Esophagus squamous epithelium (tissue), 5 donors: ENCODE results near the gene ELOVL6. TPM values are rescaled to one million over a fixed set of nuclear protein-coding genes. Genes with fewer than 3 reads are reported as not detected.

Experiments
- DNase-seq: peaks from one replicate; lab custom pipeline; 2025; lab: John Stamatoyannopoulos, UW
- H3K27ac ChIP-seq, 4 donors: fragments of 200-600 bp; sonication (generic); one replicate each; pipeline ENCODE4 v1.5.1; 2016 to 2019; ENCODE audit warnings: mild to moderate bottlenecking in 1 of 4
- H3K27me3 ChIP-seq, 4 donors: fragments of 200-600 bp; sonication (generic); 1 replicate in 3 of 4; 2 replicates in 1 of 4; pipeline versions ENCODE4 v1.5.1 to v1.6.0; 2017 to 2021; ENCODE audit warnings: antibody characterized with exemption in 1 of 4
- H3K36me3 ChIP-seq, 3 donors: fragments of 200-600 bp; sonication (generic); one replicate each; pipeline ENCODE4 v1.5.1; 2016 to 2019
- H3K4me1 ChIP-seq, 3 donors: fragments of 200-600 bp; sonication (generic); one replicate each; pipeline ENCODE4 v1.5.1; 2017 to 2019
- H3K4me3 ChIP-seq, 4 donors: fragments of 200-600 bp; sonication (generic); 1 replicate in 3 of 4; 2 replicates in 1 of 4; pipeline ENCODE4 v1.5.1; 2016 to 2019; ENCODE audit warnings: mild to moderate bottlenecking in 2 of 4, moderate library complexity in 1 of 4
- H3K9me3 ChIP-seq, 3 donors: fragments of 200-600 bp; sonication (generic); one replicate each; pipeline ENCODE4 v1.5.1; 2016 to 2019
- CTCF ChIP-seq, 6 experiments: fragments of 450-650 bp in 4 of 6; fragments of 200-600 bp in 2 of 6; sonication (generic) in 2 of 6; IDR thresholded peaks; one replicate each; pipeline ENCODE4 v1.5.1; 2016 to 2019; ENCODE audit warnings: antibody characterized with exemption in 6 of 6, mild to moderate bottlenecking in 4 of 6, moderate library complexity in 4 of 6
- POLR2A ChIP-seq, 4 donors: fragments of 450-650 bp; IDR thresholded peaks; one replicate each; pipeline ENCODE4 v1.6.1; 2017; ENCODE audit warnings: antibody characterized with exemption in 4 of 4, mild to moderate bottlenecking in 4 of 4, moderate library complexity in 3 of 4
- WGBS, 2 donors: methylation state at CpG; one replicate each; pipeline ENCODE4 v1.1.5; 2018; 5-methylcytosine and 5-hydroxymethylcytosine counted together
- intact Hi-C: fragments of 100-400 bp; cut with DNase I; formaldehyde crosslinking; loops from one replicate; pipeline ENCODE4 v1.15.0; 2022
- total RNA-seq, 4 donors: library from RNA; depleted of rRNA; stranded (reverse); fragments of >200 nt; gene quantifications; one replicate each; pipeline ENCODE4 v1.1.0, GENCODE V29; 2016
- donor health status: DM: yes; HTN: yes; CAD: no.

ELOVL6 gene
- total RNA-seq, 4 donors from 2014 or later: 13.0 to 39.5 (median 19.4) TPM

- TF ChIP-seq POLR2A (IDR thresholded peaks at IDR 0.05) (no peak), CTCF (IDR thresholded peaks at IDR 0.05) (no peak)
- 77 to 79% methylated on average over 3 of the region's 3 CpGs for WGBS, 2 donors
- no peak for DNase-seq
- intact Hi-C loops: no loop called here
- H3K27me3 ChIP-seq: no peaks in the 10 kb centered on the region
- H3K36me3 ChIP-seq: no peaks in the 10 kb centered on the region
- peaks cover 0 to 19% (median 3%) of the 10 kb centered on the region in 3 donors for H3K4me1 ChIP-seq
- H3K9me3 ChIP-seq: no peaks in the 10 kb centered on the region
- no peak overlapping the region for H3K27ac ChIP-seq
- no peak overlapping the region for H3K4me3 ChIP-seq
These were observed 3.6 kb upstream of the ELOVL6 start for GRCh38 chr4:110202024-110202423.

- Histone ChIP-seq H3K36me3 (no peaks in the 10 kb centered on the region), H3K27me3 (no peaks in the 10 kb centered on the region), H3K4me1 (peaks cover 0 to 19% (median 3%) of the 10 kb centered on the region in 3 donors), H3K4me3 (no peak overlapping the region), H3K27ac (no peak overlapping the region), H3K9me3 (no peaks in the 10 kb centered on the region)
- no peak for TF ChIP-seq CTCF (IDR thresholded peaks at IDR 0.05)
- TF ChIP-seq POLR2A (IDR thresholded peaks at IDR 0.05): no peak
- DNase-seq: no peak
- 46 to 55% methylated on average over 2 of the region's 2 CpGs for WGBS, 2 donors
- intact Hi-C loops: no loop called here
These were observed 3.1 kb upstream of the ELOVL6 start for GRCh38 chr4:110201502-110201901.

GRCh38 chr4:110200689-110201088, 2.3 kb upstream of the ELOVL6 start:
- H3K36me3 ChIP-seq: no peaks in the 10 kb centered on the region
- TF ChIP-seq POLR2A (IDR thresholded peaks at IDR 0.05) (no peak), CTCF (IDR thresholded peaks at IDR 0.05) (no peak)
- peaks cover 0 to 24% (median 3%) of the 10 kb centered on the region in 3 donors for H3K4me1 ChIP-seq
- H3K27me3 ChIP-seq: no peaks in the 10 kb centered on the region
- intact Hi-C loops: no loop called here
- H3K9me3 ChIP-seq: no peaks in the 10 kb centered on the region
- no peak overlapping the region for H3K27ac ChIP-seq
- no peak overlapping the region for H3K4me3 ChIP-seq
- WGBS, 2 donors: 78 to 90% methylated on average over 2 of the region's 2 CpGs
- no peak for DNase-seq

GRCh38 chr4:110198049-110198434, 373 bp downstream of the ELOVL6 start:
- Histone ChIP-seq H3K27me3 (no peaks in the 10 kb centered on the region), H3K4me1 (peaks cover 0 to 44% (median 3%) of the 10 kb centered on the region in 3 donors), H3K4me3 (peak overlapping the region; percentile 69 to 97 (median 80)), H3K9me3 (no peaks in the 10 kb centered on the region), H3K27ac (peak overlapping the region; percentile 87 to 97 (median 92)), H3K36me3 (no peaks in the 10 kb centered on the region)
- no peak for DNase-seq
- WGBS, 2 donors: 0% methylated on average over 15 to 17 of the region's 24 CpGs
- TF ChIP-seq CTCF (IDR thresholded peaks at IDR 0.05) (no peak), POLR2A (IDR thresholded peaks at IDR 0.05) (no peak)
- intact Hi-C loops: no loop called here

- WGBS, 2 donors: 0 to 1% methylated on average over 20 to 24 of the region's 26 CpGs
- H3K27me3 ChIP-seq: no peaks in the 10 kb centered on the region
- no peak for TF ChIP-seq CTCF (IDR thresholded peaks at IDR 0.05)
- TF ChIP-seq POLR2A (IDR thresholded peaks at IDR 0.05): no peak
- peak overlapping the region; percentile 87 to 97 (median 92) for H3K27ac ChIP-seq
- no peaks in the 10 kb centered on the region for H3K9me3 ChIP-seq
- peak overlapping the region; percentile 69 to 97 (median 80) for H3K4me3 ChIP-seq
- peaks cover 0 to 44% (median 3%) of the 10 kb centered on the region in 3 donors for H3K4me1 ChIP-seq
- DNase-seq: no peak
- no peaks in the 10 kb centered on the region for H3K36me3 ChIP-seq
- intact Hi-C loops: no loop called here
These were observed 829 bp downstream of the ELOVL6 start for GRCh38 chr4:110197529-110198042.
